Measurements from ENCODE around the gene XPNPEP1.

The XPNPEP1 gene

GRCh38 chr10:109861081-109861480 lies 62.2 kb downstream of the XPNPEP1 start:
- H3K4me3 ChIP-seq (ENCODE audit: insufficient read length, low read depth): no peak overlapping the region
- no peak overlapping the region for H3K9ac ChIP-seq (ENCODE audit: insufficient read length, low read depth)
- 0 out of 2 replicates have a peak, but pooled peaks cover 6% of the 10 kb centered on the region for H3K9me3 ChIP-seq (ENCODE audit: insufficient read depth, low read length)
- H3K27me3 ChIP-seq (ENCODE audit: insufficient read depth, insufficient read length): no peaks in the 10 kb centered on the region
- TF ChIP-seq SUZ12 (IDR thresholded peaks at IDR 0.05; ENCODE audit: extremely low read depth, insufficient read depth, insufficient read length): no peak
- no peak for TF ChIP-seq YY1 (IDR thresholded peaks at IDR 0.05; ENCODE audit: insufficient read depth, insufficient read length)
- no peak for TF ChIP-seq ZNF274 (IDR thresholded peaks at IDR 0.05; ENCODE audit: low read depth, low read length)
- DNase-seq (ENCODE audit: low read depth, low spot score): no peak
- no peaks in the 10 kb centered on the region for H3K4me1 ChIP-seq (ENCODE audit: insufficient read depth, insufficient read length)
- peaks cover 28% of the 10 kb centered on the region for H3K36me3 ChIP-seq (ENCODE audit: insufficient read depth, insufficient read length, low read length)

- Histone ChIP-seq H3K9me3 (ENCODE audit: insufficient read depth, low read length) (0 out of 2 replicates have a peak, but pooled peaks cover 6% of the 10 kb centered on the region), H3K4me3 (ENCODE audit: insufficient read length, low read depth) (no peak overlapping the region), H3K9ac (ENCODE audit: insufficient read length, low read depth) (no peak overlapping the region), H3K27me3 (ENCODE audit: insufficient read depth, insufficient read length) (no peaks in the 10 kb centered on the region), H3K4me1 (ENCODE audit: insufficient read depth, insufficient read length) (no peaks in the 10 kb centered on the region), H3K36me3 (ENCODE audit: insufficient read depth, insufficient read length, low read length) (peaks cover 11% of the 10 kb centered on the region)
- no peak for DNase-seq (ENCODE audit: low read depth, low spot score)
- TF ChIP-seq ZNF274 (IDR thresholded peaks at IDR 0.05; ENCODE audit: low read depth, low read length): no peak
- no peak for TF ChIP-seq SUZ12 (IDR thresholded peaks at IDR 0.05; ENCODE audit: extremely low read depth, insufficient read depth, insufficient read length)
- TF ChIP-seq YY1 (IDR thresholded peaks at IDR 0.05; ENCODE audit: insufficient read depth, insufficient read length): no peak
Measured at GRCh38 chr10:109859221-109859620, 64.1 kb downstream of the XPNPEP1 start.

- Histone ChIP-seq H3K36me3 (ENCODE audit: insufficient read depth, insufficient read length, low read length) (no peaks in the 10 kb centered on the region), H3K27me3 (ENCODE audit: insufficient read depth, insufficient read length) (no peaks in the 10 kb centered on the region), H3K9me3 (ENCODE audit: insufficient read depth, low read length) (no peaks in the 10 kb centered on the region), H3K4me1 (ENCODE audit: insufficient read depth, insufficient read length) (no peaks in the 10 kb centered on the region), H3K9ac (ENCODE audit: insufficient read length, low read depth) (no peak overlapping the region), H3K4me3 (ENCODE audit: insufficient read length, low read depth) (no peak overlapping the region)
- TF ChIP-seq ZNF274 (IDR thresholded peaks at IDR 0.05; ENCODE audit: low read depth, low read length): no peak
- no peak for TF ChIP-seq SUZ12 (IDR thresholded peaks at IDR 0.05; ENCODE audit: extremely low read depth, insufficient read depth, insufficient read length)
- TF ChIP-seq YY1 (IDR thresholded peaks at IDR 0.05; ENCODE audit: insufficient read depth, insufficient read length): no peak
- DNase-seq (ENCODE audit: low read depth, low spot score): no peak
Measured at GRCh38 chr10:109855746-109856145, 67.6 kb downstream of the XPNPEP1 start.

- DNase-seq (ENCODE audit: low read depth, low spot score): no peak
- TF ChIP-seq YY1 (IDR thresholded peaks at IDR 0.05; ENCODE audit: insufficient read depth, insufficient read length) (no peak), SUZ12 (IDR thresholded peaks at IDR 0.05; ENCODE audit: extremely low read depth, insufficient read depth, insufficient read length) (no peak), ZNF274 (IDR thresholded peaks at IDR 0.05; ENCODE audit: low read depth, low read length) (no peak)
- Histone ChIP-seq H3K9ac (ENCODE audit: insufficient read length, low read depth) (no peak overlapping the region), H3K9me3 (ENCODE audit: insufficient read depth, low read length) (no peaks in the 10 kb centered on the region), H3K4me3 (ENCODE audit: insufficient read length, low read depth) (no peak overlapping the region), H3K27me3 (ENCODE audit: insufficient read depth, insufficient read length) (no peaks in the 10 kb centered on the region), H3K4me1 (ENCODE audit: insufficient read depth, insufficient read length) (no peaks in the 10 kb centered on the region), H3K36me3 (ENCODE audit: insufficient read depth, insufficient read length, low read length) (no peaks in the 10 kb centered on the region)
Measured at GRCh38 chr10:109853921-109854320, 69.4 kb downstream of the XPNPEP1 start.

DNA sequence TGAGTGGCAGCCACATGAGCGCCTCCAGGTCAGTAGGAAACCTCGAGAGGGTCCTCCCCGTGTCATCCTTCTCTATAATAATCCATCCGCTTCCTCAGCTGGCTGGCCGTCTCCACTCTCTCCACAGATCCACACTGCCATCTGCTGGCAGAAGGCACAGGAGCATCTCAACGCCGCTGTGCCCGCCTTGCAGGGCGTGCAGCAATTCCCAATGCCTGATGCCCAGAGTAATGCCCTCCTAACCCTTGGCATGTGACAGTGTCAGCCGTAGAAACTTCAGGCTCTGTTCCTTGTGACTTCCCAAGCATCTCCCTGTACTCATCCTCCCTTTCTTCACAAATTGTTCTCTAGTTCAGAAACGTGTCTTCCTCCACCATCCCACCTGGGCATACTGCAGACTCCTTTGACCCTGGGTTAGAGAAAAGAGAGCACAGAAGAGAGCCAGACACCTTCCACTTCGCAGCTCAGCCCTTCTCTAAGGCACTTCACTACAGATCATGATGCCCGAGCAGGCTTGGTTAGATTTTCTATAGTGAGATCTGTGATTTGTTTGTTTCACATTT lies 70.8 kb downstream of the XPNPEP1 start:
- no peaks in the 10 kb centered on the region for H3K27me3 ChIP-seq (ENCODE audit: insufficient read depth, insufficient read length)
- H3K4me3 ChIP-seq (ENCODE audit: insufficient read length, low read depth): no peak overlapping the region
- H3K4me1 ChIP-seq (ENCODE audit: insufficient read depth, insufficient read length): no peaks in the 10 kb centered on the region
- DNase-seq (ENCODE audit: low read depth, low spot score): peak; percentile 44
- no peak overlapping the region for H3K9ac ChIP-seq (ENCODE audit: insufficient read length, low read depth)
- TF ChIP-seq ZNF274 (IDR thresholded peaks at IDR 0.05; ENCODE audit: low read depth, low read length) (no peak), YY1 (IDR thresholded peaks at IDR 0.05; ENCODE audit: insufficient read depth, insufficient read length) (no peak), SUZ12 (IDR thresholded peaks at IDR 0.05; ENCODE audit: extremely low read depth, insufficient read depth, insufficient read length) (no peak)
- H3K9me3 ChIP-seq (ENCODE audit: insufficient read depth, low read length): no peaks in the 10 kb centered on the region
- H3K36me3 ChIP-seq (ENCODE audit: insufficient read depth, insufficient read length, low read length): no peaks in the 10 kb centered on the region

GRCh38 chr10:109851616-109852474 lies 71.5 kb downstream of the XPNPEP1 start:
- Histone ChIP-seq H3K27me3 (ENCODE audit: insufficient read depth, insufficient read length) (no peaks in the 10 kb centered on the region), H3K4me1 (ENCODE audit: insufficient read depth, insufficient read length) (no peaks in the 10 kb centered on the region), H3K9me3 (ENCODE audit: insufficient read depth, low read length) (no peaks in the 10 kb centered on the region), H3K9ac (ENCODE audit: insufficient read length, low read depth) (no peak overlapping the region), H3K4me3 (ENCODE audit: insufficient read length, low read depth) (no peak overlapping the region), H3K36me3 (ENCODE audit: insufficient read depth, insufficient read length, low read length) (no peaks in the 10 kb centered on the region)
- no peak for DNase-seq (ENCODE audit: low read depth, low spot score)
- no peak for TF ChIP-seq SUZ12 (IDR thresholded peaks at IDR 0.05; ENCODE audit: extremely low read depth, insufficient read depth, insufficient read length)
- no peak for TF ChIP-seq ZNF274 (IDR thresholded peaks at IDR 0.05; ENCODE audit: low read depth, low read length)
- no peak for TF ChIP-seq YY1 (IDR thresholded peaks at IDR 0.05; ENCODE audit: insufficient read depth, insufficient read length)

DNA sequence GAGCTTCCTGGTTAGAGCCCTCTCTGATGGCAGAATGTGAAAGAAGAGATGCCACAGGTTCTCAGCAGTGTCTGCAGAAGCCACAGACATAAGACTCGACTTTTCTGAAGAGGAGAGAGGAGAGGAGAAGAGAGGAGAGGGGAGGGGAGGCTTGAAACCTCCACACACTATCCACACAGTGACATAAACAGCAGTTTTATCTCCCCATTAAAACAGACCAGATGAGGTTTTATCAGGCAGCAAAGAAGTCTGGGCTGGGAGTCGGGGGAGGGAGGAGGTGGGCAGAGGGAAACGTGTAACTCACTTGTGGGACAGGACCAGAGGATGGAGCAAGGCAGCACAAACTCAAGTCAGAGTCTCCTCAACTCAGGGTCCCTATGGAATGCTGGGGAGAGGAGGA lies 76.5 kb downstream of the XPNPEP1 start:
- Histone ChIP-seq H3K9ac (ENCODE audit: insufficient read length, low read depth) (no peak overlapping the region), H3K4me1 (ENCODE audit: insufficient read depth, insufficient read length) (no peaks in the 10 kb centered on the region), H3K4me3 (ENCODE audit: insufficient read length, low read depth) (no peak overlapping the region), H3K9me3 (ENCODE audit: insufficient read depth, low read length) (no peaks in the 10 kb centered on the region), H3K27me3 (ENCODE audit: insufficient read depth, insufficient read length) (no peaks in the 10 kb centered on the region), H3K36me3 (ENCODE audit: insufficient read depth, insufficient read length, low read length) (no peaks in the 10 kb centered on the region)
- DNase-seq (ENCODE audit: low read depth, low spot score): no peak
- no peak for TF ChIP-seq YY1 (IDR thresholded peaks at IDR 0.05; ENCODE audit: insufficient read depth, insufficient read length)
- no peak for TF ChIP-seq ZNF274 (IDR thresholded peaks at IDR 0.05; ENCODE audit: low read depth, low read length)
- TF ChIP-seq SUZ12 (IDR thresholded peaks at IDR 0.05; ENCODE audit: extremely low read depth, insufficient read depth, insufficient read length): no peak
